A673 (cell line): ENCODE data around the gene MGAT5.

Experiments
- EZH2 ChIP-seq: fragments of 200-600 bp; sonication (generic); IDR thresholded peaks from 2 replicates; pipeline ENCODE4 v1.6.1; 2017; ENCODE audit warnings: borderline replicate concordance, low read depth, mild to moderate bottlenecking, mixed read lengths, antibody characterized with exemption, low read length; ENCODE audit not compliant: poor library complexity, severe bottlenecking
- TF ChIP-seq, protein P1 (sequence below): fragments of 300-800, 200-600 bp; sonication (generic); conservative IDR thresholded peaks from 2 replicates; pipeline ENCODE4 v1.5.1; 2017; ENCODE audit warnings: low read depth, mild to moderate bottlenecking, antibody characterized with exemption, low read length, moderate library complexity, mixed read lengths

DNA sequence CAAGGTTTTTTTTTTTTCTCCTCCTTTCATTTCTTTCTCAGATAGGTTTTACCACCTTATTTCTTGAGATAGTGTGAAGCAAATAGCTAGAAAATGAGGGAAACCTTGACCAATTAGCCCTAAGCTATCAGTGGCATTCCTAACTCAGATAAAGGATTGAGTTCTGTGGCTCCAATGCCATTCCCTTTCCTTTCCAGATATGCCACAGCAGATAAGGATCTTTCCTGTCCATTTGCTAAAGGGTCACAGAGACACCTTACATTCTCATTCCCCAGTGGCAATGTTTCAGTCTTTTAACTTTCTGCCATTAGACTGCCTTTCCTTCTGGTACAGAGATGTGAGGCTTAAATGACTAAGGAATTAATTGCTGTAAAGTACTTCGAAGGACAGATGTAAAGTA, 81.7 kb downstream of the MGAT5 start:
- TF ChIP-seq, protein P1, sequence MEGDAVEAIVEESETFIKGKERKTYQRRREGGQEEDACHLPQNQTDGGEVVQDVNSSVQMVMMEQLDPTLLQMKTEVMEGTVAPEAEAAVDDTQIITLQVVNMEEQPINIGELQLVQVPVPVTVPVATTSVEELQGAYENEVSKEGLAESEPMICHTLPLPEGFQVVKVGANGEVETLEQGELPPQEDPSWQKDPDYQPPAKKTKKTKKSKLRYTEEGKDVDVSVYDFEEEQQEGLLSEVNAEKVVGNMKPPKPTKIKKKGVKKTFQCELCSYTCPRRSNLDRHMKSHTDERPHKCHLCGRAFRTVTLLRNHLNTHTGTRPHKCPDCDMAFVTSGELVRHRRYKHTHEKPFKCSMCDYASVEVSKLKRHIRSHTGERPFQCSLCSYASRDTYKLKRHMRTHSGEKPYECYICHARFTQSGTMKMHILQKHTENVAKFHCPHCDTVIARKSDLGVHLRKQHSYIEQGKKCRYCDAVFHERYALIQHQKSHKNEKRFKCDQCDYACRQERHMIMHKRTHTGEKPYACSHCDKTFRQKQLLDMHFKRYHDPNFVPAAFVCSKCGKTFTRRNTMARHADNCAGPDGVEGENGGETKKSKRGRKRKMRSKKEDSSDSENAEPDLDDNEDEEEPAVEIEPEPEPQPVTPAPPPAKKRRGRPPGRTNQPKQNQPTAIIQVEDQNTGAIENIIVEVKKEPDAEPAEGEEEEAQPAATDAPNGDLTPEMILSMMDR, result no peak
- TF ChIP-seq EZH2, result no peak
